Uterus (tissue), 2 donors: ENCODE data around the gene NPAS2.

Experiments
- POLR2A ChIP-seq, 2 donors: fragments of 450-650 bp; IDR thresholded peaks; one replicate each; pipeline ENCODE4 v1.6.1; 2016; ENCODE audit warnings: antibody characterized with exemption in 2 of 2, mild to moderate bottlenecking in 1 of 2, moderate library complexity in 1 of 2
- TF ChIP-seq, protein P1 (sequence below), 4 experiments: fragments of 200-600 bp in 2 of 4; fragments of 450-650 bp in 2 of 4; sonication (generic) in 2 of 4; IDR thresholded peaks; one replicate each; pipeline ENCODE4 v1.5.1; 2016 to 2019; ENCODE audit warnings: antibody characterized with exemption in 4 of 4, mild to moderate bottlenecking in 2 of 4, moderate library complexity in 1 of 4

GRCh38 chr2:100898035-100898665 is 78.2 kb downstream of the NPAS2 start:
- TF ChIP-seq, protein P1, sequence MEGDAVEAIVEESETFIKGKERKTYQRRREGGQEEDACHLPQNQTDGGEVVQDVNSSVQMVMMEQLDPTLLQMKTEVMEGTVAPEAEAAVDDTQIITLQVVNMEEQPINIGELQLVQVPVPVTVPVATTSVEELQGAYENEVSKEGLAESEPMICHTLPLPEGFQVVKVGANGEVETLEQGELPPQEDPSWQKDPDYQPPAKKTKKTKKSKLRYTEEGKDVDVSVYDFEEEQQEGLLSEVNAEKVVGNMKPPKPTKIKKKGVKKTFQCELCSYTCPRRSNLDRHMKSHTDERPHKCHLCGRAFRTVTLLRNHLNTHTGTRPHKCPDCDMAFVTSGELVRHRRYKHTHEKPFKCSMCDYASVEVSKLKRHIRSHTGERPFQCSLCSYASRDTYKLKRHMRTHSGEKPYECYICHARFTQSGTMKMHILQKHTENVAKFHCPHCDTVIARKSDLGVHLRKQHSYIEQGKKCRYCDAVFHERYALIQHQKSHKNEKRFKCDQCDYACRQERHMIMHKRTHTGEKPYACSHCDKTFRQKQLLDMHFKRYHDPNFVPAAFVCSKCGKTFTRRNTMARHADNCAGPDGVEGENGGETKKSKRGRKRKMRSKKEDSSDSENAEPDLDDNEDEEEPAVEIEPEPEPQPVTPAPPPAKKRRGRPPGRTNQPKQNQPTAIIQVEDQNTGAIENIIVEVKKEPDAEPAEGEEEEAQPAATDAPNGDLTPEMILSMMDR (IDR thresholded peaks at IDR 0.05): no peak
- no peak for TF ChIP-seq POLR2A (IDR thresholded peaks at IDR 0.05)
